DMS 273 (cell line): Measurements from ENCODE around the gene ISL2.

Experiments used
- DNase-seq: peaks from one replicate; lab custom pipeline; 2025; ENCODE audit not compliant: unreplicated experiment; lab: John Stamatoyannopoulos, UW

The ISL2 gene

DNA sequence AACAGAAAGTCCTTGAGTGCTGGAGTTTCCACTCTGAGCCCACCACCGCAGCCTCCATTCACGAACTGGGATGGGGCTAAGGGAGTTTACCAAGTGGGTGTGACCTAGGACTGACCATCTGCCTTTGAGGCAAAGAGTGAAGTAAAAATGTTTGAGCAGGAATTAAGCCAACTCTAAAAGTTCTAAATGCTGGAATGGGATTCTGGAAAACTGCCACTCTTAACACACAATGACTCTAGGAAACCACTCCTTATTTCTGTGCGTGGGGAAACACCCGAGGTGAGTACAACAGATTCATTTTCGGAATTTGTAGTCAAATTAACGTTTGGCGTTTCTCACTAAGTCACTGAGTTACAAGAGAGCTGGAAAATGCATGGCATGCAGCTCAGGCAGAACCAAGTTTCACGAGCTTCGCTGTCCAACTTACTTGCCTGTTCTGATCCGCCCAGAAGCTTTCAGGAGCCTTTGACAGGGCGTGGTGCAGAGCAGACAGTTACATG lies 31.6 kb downstream of the ISL2 start:
- no peak for DNase-seq

DNA sequence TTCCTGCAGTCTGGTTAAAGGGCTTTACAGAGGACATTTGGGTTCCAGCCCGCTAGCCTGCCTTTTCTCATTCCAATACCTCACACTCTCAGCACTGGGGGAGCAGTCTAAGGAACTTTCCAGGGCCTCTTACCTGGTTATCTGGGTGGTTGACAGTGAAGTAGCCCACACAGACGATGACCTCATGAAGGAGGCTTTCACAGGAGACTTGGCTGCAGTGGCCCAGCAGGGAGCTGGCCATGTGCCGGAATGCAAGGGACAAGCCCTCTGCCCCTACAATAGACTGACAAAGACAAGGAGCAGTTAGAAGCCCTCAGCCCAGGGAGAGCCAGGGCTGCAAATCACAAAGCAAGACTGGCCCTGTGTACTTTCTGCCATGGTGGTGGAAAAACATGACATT lies 39.5 kb downstream of the ISL2 start:
- no peak for DNase-seq

DNA sequence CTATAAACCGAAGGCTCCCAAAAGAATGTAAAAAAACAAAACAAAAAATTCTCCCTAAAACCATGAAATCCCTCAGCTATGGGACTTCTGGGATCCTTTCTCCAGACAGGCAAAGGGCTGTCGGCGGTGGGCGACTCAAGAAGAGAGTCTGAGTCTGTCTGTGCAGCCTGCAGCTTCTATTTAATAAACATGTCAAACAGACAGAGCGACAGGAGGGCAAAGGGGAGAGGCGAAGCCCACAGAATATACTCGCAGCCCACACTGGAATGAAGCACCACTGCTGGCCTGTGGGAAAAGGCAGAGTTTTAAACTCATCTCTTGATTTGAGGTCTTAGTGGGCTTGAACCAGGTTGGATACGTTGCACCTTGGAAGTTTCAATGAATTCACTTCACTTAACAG lies 40.2 kb downstream of the ISL2 start:
- no peak for DNase-seq

DNA sequence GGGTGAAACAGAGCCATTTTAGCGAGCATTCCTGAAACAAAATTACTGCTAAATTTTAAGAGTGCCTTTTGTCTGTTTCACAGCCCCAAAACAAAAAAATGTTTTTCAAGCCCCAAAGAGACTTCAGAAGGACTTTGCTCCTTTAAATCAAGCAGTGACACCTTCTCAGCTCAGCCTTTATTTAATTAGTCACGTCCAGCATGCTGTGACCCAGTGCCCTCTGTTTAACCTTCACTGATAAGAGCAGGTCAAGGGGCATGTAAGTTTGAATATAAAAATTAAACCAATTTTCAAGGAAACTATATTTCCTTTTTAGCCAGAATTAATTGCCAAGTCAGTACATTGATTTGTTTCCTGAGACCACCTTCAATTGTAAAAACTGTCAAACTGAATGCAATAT lies 40.6 kb downstream of the ISL2 start:
- no peak for DNase-seq

DNA sequence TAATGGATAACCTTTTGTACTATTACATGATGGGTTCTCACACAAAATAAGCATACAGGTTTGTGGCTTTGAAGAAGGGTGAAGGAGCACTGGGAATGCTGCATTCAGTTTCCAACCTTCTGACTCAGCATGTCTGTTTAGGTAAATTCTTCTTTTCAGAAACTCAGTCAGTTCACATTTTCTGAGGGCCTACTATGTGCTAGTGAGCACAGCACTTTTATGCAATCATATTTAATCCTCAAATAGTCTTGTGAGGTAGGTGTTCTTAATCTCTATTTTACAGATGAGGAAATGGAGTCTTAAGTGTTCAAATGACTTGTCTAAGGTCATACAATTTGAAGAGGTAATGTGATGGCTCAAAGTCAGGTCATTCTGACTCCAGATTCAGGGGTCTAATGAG lies 41.2 kb downstream of the ISL2 start:
- DNase-seq, result no peak

DNA sequence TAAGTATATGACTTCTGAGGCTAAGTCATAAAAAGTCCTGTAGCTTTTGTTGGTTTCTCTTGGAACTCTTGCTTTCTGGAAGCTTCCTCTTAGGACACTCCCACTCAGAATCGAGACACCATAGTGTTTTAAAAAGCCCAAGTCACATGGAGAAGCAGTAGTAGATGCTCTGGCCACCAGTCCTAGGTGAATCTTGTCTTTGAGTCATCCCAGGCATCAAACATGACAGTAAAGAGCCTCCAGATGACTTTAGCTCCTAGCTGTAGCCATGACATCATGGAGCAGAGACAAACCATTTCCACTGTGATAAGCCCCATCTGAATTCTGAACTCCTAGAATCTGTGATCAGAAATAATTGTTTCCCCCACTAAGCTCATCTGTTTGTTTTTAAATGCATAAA lies 42.1 kb downstream of the ISL2 start:
- DNase-seq, result no peak

DNA sequence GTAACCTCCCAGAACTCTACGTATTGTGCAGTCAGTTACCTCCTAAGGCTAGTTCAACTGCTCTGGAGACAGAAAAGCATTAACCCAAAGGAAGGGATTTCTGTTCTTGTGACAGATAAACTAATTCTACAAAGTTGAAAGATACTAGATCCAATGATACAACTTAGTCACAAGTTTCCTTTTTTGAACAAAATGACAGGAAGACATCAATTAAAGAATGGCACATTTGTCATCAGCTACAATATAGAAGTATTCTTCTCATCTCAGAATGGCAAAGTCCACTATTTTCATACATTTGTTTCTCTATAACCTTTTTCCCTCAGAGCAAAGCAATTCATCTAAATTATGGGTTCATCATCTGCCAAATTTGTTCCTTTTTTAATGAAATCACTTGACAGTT lies 43.7 kb downstream of the ISL2 start:
- no peak for DNase-seq

DNA sequence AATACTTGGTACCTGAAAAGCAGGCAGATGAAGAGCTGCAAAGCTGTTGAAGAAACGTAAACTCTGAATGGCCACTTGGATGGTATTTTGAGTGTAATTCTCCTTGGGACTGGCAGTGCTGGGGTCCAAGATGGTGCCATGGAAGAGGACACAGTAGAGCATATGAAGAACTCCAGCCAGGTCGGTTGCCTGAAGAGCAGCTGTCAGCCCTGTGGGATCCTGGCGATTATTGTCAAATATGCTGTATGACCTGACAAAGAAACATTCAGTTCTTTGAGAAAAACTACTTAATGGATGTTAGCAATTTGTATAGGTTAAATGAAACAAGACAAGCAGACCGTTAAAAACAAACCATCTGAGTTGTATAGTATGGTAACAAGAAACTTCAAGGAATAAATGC lies 44.8 kb downstream of the ISL2 start:
- DNase-seq, result no peak

DNA sequence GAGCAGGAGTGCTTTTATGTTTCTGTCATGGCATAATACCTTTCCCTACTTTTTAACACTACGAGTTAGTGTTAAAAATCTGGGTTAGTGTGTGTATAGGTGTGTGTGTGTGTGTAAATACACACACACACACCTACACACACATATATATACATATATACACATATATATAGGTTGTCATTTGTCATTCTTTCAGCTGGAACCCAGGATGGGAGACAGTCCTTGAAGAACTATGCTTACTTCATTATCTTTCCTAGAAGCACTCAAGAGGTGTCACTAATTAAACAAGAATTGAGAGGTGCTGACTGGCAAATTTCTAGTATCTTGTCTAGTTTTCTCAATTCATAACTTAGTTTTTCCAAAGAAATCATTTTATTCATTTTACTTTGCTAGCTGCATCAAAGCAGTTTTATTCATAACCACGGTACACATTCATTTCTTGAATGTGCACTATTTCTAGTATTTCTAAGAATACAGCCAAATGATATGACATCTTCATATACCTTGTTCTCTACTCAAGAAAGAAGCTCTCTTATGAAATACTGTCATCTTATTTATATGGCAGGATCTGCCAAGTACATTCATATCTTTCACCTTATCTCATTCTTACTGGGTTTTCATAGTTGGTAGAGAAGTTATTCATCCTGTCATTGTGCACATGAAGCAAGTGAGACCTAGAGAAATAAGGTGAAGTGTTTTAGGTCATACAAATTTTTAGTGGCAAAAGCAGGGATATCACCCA lies 46.6 kb downstream of the ISL2 start:
- no peak for DNase-seq

DNA sequence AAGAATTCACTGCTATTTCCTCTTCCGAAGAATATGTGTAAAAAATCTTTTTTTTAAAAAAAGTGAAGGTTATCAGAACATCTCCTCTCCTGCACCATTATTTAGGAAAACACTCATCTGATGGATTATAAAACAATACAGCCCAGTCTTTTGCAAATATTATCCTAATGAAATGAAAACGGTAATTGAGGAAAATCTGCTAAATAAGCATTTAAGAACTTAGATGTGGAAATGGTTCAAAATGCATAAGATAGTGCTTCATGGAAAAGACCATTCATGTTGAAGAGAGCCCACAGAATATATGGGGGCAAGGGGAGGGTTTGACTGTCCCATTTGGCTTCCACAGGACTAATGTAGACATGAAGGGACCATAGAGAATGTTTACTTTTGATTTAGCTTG lies 47.8 kb downstream of the ISL2 start:
- no peak for DNase-seq

DNA sequence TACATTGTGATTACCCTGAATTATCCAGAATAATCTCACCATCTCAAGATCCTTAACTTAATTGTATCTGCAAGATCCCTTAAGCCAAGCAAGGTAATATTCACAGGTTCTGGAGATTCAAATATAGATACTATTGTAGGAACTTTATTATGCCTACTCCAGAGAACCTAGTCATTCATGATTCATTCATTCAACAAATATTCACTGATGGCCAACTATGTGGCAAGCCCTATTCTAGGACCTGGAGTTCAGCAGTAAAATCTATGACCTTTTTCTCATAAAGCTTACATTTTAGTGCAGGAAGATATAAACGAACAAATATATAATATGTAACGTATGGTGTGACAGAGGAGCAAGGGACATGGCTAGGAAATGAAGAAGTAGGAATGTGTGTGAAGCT lies 49.6 kb downstream of the ISL2 start:
- no peak for DNase-seq

DNA sequence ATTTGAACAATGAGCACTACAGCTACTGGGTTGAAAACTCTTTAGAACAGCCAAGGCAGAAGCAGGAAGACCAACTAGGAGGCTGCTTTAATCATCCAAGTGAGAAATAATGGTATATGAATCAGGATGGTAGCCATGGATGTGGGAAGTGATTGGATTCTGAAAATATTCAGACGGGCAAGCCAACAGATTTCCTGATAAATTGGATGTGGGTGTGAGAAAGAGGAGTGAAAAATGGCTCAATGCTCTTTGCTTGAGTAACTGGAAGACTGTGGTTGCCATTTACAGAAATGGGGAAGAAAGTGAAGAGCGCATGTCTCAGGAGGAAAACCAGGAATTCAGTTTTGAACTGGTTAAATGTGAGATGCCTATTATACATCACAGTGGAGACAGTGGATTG lies 50.4 kb downstream of the ISL2 start:
- DNase-seq, result no peak

DNA sequence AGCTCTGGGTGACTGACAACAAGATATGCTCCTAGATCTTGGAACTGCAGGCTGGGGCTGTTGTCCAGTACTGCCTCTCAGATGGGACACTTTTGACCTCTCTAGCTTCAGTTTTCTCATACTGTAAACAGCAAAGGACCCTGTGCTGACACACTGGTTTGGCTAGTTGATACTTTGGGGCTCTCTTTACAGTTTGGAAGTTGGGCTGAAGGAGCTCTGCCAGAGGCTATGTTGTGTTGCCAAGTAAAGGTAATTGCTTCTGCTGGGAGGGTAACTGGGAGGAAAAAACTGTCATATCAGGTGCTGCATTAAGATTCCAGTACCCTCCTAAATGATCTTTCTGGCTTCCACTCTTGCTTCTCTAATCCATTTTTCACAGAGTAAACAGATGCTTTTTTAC lies 54.0 kb downstream of the ISL2 start:
- no peak for DNase-seq

DNA sequence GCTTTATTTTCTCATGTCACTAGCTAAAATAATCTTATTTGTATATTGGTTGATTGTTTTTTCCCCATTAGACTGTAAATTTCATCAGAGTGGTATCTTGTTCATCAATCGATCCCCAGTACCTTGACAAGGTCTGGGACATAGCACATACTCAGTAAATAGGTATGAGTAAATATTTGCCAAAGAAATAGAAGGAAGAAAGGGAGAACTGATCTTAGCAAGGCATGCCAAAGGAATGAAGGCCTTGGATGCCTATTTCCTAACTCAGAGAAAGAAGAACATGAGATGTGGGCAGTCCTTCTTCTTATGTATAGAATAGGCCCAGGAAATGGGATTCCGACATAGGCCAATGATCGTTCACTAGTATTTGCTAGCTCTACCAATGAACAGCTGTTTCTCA lies 54.7 kb downstream of the ISL2 start:
- DNase-seq, result no peak

DNA sequence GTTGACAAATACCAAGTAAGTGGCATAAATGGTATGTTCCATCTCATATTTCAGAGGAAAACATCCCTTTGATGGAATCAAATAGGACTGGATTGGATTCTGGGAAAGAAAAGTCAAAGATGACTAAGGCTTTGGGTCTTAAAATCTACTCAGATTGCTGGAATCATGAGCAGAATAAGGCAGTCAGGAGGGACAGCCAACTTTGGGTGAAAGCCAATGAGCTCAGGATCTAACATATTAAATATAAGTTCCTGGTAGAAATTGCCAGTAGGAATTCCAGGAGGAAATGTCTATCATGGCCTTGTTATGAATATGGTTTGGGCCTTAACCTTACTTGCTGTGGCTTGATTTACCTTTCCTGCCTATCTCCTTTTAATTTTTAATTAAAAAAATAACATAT lies 55.3 kb downstream of the ISL2 start:
- DNase-seq, result no peak
